ENCODE measurements around the gene RFX4.

RFX4 gene

GRCh38 chr12:106769546-106769945, 186.7 kb downstream of the RFX4 start:
- no peak for DNase-seq

GRCh38 chr12:106771425-106771824, 188.6 kb downstream of the RFX4 start:
- no peak for DNase-seq

GRCh38 chr12:106773286-106774004, 190.6 kb downstream of the RFX4 start:
- no peak for DNase-seq

- DNase-seq: peak; percentile 95
Observed at GRCh38 chr12:106774005-106774807, 191.4 kb downstream of the RFX4 start, which contains the start of gene RIC8B. TSS of gene RIC8B (plus strand) at chr12:106774682. CDS start at chr12:106774746, 64 bp downstream.

- no peak for DNase-seq
Observed at GRCh38 chr12:106774808-106775524, 192.2 kb downstream of the RFX4 start.

- no peak for DNase-seq
Observed at GRCh38 chr12:106776897-106777296, 194.1 kb downstream of the RFX4 start.

- DNase-seq: no peak
Observed at GRCh38 chr12:106780010-106780631, 197.3 kb downstream of the RFX4 start.

- DNase-seq: no peak
Observed at GRCh38 chr12:106782619-106783018, 199.8 kb downstream of the RFX4 start.

- no peak for DNase-seq
Observed at GRCh38 chr12:106783515-106783914, 200.7 kb downstream of the RFX4 start.

GRCh38 chr12:106790020-106790419, 207.2 kb downstream of the RFX4 start:
- DNase-seq: no peak

GRCh38 chr12:106791531-106791930, 208.7 kb downstream of the RFX4 start:
- peak; percentile 15 for DNase-seq

GRCh38 chr12:106794369-106794768, 211.6 kb downstream of the RFX4 start:
- no peak for DNase-seq

GRCh38 chr12:106801167-106801708, 218.4 kb downstream of the RFX4 start:
- no peak for DNase-seq

GRCh38 chr12:106801830-106802533, 219.2 kb downstream of the RFX4 start:
- no peak for DNase-seq

- DNase-seq: no peak
Observed at GRCh38 chr12:106804668-106805067, 221.9 kb downstream of the RFX4 start.

Measured in NCI-H1092 (cell line).